ENCODE measurements around the gene LRG1. TPM values are rescaled to one million over a fixed set of nuclear protein-coding genes. Genes with fewer than 3 reads are reported as not detected.

The LRG1 gene
- total and polyA plus RNA-seq, 2 experiments from 2014 or later = 6.3 to 9.8 TPM

DNA sequence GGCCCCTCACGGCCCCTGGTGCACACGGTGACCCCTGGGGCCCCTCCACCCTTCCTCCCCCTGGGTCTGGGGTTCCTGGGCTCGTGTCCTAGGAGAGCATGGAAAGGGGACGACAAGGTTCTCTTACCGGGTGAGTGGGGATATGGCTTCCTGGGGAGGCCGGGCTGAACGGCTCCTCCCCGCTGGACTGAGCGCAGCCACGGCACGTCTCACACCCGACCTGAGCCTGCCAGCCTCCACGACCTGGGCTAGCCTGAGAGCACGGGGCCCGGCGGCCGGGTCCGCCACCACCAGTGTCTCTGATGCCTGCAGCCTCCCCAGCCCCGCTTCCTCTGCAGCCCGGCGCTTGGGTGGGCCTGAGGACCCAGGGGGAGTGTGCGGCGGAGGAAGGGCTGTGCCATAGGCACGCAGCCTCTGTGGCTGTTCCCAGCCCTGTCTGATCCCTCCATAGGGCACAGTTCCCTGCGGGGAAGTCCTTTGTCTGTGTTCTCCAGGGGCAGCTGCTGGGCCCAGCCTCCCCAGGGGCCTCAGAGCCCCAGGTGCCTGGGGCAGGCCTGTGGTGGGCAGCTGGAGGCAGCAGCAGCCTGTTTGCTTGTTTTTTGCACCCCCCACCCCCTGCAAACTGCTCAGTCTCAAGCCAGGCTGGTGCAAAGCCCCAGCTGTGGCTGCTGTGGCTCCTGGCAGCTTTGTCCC is 36.6 kb downstream of the LRG1 start:
- no peaks in the 10 kb centered on the region for H3K4me1 ChIP-seq (ENCODE audit: insufficient read depth)
- H3K4me3 ChIP-seq = no peak overlapping the region
- H3K36me3 ChIP-seq (replicated peaks; ENCODE audit: insufficient read depth, low read depth) = no peaks in the 10 kb centered on the region
- no peaks in the 10 kb centered on the region for H4K20me1 ChIP-seq (ENCODE audit: insufficient read depth, poor library complexity, severe bottlenecking)
- H3K27me3 ChIP-seq = no peaks in the 10 kb centered on the region
- WGBS (ENCODE audit: low lambda C conversion rate, missing lambda C conversion rate) = 93% methylated on average over 25 of the region's 25 CpGs
- DNase-seq (ENCODE audit: low spot score) = no peak
- no peaks in the 10 kb centered on the region for H3K79me2 ChIP-seq
- H3K4me2 ChIP-seq = no peak overlapping the region
- no peak overlapping the region for H3K27ac ChIP-seq
- no peaks in the 10 kb centered on the region for H3K9me2 ChIP-seq (replicated peaks; ENCODE audit: insufficient read depth)
- H3K9me3 ChIP-seq (ENCODE audit: low read depth) = no peaks in the 10 kb centered on the region
- TF ChIP-seq, protein P1, sequence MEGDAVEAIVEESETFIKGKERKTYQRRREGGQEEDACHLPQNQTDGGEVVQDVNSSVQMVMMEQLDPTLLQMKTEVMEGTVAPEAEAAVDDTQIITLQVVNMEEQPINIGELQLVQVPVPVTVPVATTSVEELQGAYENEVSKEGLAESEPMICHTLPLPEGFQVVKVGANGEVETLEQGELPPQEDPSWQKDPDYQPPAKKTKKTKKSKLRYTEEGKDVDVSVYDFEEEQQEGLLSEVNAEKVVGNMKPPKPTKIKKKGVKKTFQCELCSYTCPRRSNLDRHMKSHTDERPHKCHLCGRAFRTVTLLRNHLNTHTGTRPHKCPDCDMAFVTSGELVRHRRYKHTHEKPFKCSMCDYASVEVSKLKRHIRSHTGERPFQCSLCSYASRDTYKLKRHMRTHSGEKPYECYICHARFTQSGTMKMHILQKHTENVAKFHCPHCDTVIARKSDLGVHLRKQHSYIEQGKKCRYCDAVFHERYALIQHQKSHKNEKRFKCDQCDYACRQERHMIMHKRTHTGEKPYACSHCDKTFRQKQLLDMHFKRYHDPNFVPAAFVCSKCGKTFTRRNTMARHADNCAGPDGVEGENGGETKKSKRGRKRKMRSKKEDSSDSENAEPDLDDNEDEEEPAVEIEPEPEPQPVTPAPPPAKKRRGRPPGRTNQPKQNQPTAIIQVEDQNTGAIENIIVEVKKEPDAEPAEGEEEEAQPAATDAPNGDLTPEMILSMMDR (IDR thresholded peaks at IDR 0.05; ENCODE audit: poor library complexity) = no peak
- no peak for TF ChIP-seq EZH2 (IDR thresholded peaks at IDR 0.05; ENCODE audit: borderline replicate concordance)
- no peak for TF ChIP-seq EZH2phosphoT487 (IDR thresholded peaks at IDR 0.05; ENCODE audit: low read depth, severe bottlenecking, unreplicated experiment)
- H2AFZ ChIP-seq = no peak overlapping the region

DNA sequence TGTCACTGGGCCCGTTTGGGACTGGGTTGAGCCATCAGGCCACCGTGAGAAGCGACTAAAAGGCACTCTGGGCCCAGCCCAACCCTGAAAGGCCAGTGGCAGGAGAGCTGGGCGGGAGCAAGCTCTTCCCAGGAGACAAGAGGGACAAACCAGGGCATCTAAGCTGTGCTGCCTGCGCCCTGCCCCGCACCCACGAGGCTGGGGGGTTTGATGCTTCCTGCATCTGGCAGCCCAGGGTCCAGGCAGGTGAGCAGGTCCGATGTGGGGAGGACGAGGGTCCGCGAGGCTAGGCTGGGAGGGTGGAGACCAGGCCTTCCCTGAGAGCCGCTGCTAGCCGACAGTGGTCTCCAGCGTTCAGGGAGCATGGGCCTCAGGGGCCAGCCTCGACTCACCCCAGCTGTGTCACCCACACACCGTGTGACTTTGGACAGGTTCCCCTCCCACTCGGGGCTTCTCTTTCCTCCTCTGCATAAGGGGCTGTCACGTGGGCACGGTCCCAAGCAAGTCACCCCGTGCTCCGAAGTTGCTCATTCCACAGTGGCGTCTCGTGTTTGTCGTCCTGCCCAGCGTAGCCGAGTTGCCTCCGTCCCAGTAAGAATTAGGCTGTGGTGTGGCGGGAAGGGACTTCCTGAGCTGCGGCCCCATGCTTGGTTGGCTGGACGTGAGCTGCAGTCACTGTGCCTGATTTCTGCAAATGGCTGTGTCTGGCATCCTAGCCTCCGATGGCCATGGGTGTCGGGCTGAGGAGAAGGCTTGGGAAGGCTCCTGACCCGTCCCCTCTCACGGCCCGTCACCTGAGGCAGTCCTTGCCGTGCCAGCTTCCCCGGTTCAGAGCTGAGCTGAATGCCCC is 37.3 kb downstream of the LRG1 start:
- H3K27me3 ChIP-seq = no peaks in the 10 kb centered on the region
- H2AFZ ChIP-seq = no peak overlapping the region
- no peaks in the 10 kb centered on the region for H3K4me1 ChIP-seq (ENCODE audit: insufficient read depth)
- no peak overlapping the region for H3K4me2 ChIP-seq
- H3K4me3 ChIP-seq = no peak overlapping the region
- no peaks in the 10 kb centered on the region for H3K36me3 ChIP-seq (replicated peaks; ENCODE audit: insufficient read depth, low read depth)
- no peak overlapping the region for H3K27ac ChIP-seq
- WGBS (ENCODE audit: low lambda C conversion rate, missing lambda C conversion rate) = 94% methylated on average over 33 of the region's 37 CpGs
- no peak for TF ChIP-seq EZH2phosphoT487 (IDR thresholded peaks at IDR 0.05; ENCODE audit: low read depth, severe bottlenecking, unreplicated experiment)
- no peak for TF ChIP-seq EZH2 (IDR thresholded peaks at IDR 0.05; ENCODE audit: borderline replicate concordance)
- TF ChIP-seq, protein P1 (IDR thresholded peaks at IDR 0.05; ENCODE audit: poor library complexity) = no peak
- H3K9me3 ChIP-seq (ENCODE audit: low read depth) = no peaks in the 10 kb centered on the region
- H4K20me1 ChIP-seq (ENCODE audit: insufficient read depth, poor library complexity, severe bottlenecking) = no peaks in the 10 kb centered on the region
- no peaks in the 10 kb centered on the region for H3K79me2 ChIP-seq
- no peaks in the 10 kb centered on the region for H3K9me2 ChIP-seq (replicated peaks; ENCODE audit: insufficient read depth)
- no peak for DNase-seq (ENCODE audit: low spot score)

DNA sequence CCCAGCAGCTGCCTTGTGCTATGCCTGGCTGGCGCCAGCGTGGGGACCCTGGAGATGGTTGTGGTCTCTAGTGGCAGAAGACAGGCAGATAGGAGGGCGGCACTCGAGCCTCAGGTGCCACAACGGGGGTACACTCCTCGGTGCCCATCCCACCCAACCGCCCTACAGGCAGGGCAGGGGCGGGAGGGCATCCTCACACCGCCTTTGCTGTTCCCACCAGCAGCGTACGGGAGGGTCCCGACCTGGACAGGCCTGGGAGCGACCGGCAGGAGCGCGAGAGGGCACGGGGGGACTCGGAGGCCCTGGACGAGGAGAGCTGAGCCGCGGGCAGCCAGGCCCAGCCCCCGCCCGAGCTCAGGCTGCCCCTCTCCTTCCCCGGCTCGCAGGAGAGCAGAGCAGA is 38.1 kb downstream of the LRG1 start:
- H3K36me3 ChIP-seq (replicated peaks; ENCODE audit: insufficient read depth, low read depth) = no peaks in the 10 kb centered on the region
- WGBS (ENCODE audit: low lambda C conversion rate, missing lambda C conversion rate) = 94% methylated on average over 17 of the region's 25 CpGs
- H4K20me1 ChIP-seq (ENCODE audit: insufficient read depth, poor library complexity, severe bottlenecking) = no peaks in the 10 kb centered on the region
- no peaks in the 10 kb centered on the region for H3K9me3 ChIP-seq (ENCODE audit: low read depth)
- no peak overlapping the region for H3K4me2 ChIP-seq
- H3K4me3 ChIP-seq = no peak overlapping the region
- H3K4me1 ChIP-seq (ENCODE audit: insufficient read depth) = no peaks in the 10 kb centered on the region
- H3K27me3 ChIP-seq = no peaks in the 10 kb centered on the region
- no peak overlapping the region for H2AFZ ChIP-seq
- TF ChIP-seq, protein P1 (IDR thresholded peaks at IDR 0.05; ENCODE audit: poor library complexity) = no peak
- no peak for TF ChIP-seq EZH2 (IDR thresholded peaks at IDR 0.05; ENCODE audit: borderline replicate concordance)
- TF ChIP-seq EZH2phosphoT487 (IDR thresholded peaks at IDR 0.05; ENCODE audit: low read depth, severe bottlenecking, unreplicated experiment) = no peak
- no peak overlapping the region for H3K27ac ChIP-seq
- DNase-seq (ENCODE audit: low spot score) = no peak
- H3K79me2 ChIP-seq = no peaks in the 10 kb centered on the region
- no peaks in the 10 kb centered on the region for H3K9me2 ChIP-seq (replicated peaks; ENCODE audit: insufficient read depth)

Data from hepatocyte (in vitro differentiated cells).